SK-N-MC (cell line): ENCODE data around the gene CRAT.

Experiments
- EZH2 ChIP-seq: fragments of 200-600 bp; sonication (generic); IDR thresholded peaks from one replicate; pipeline ENCODE4 v1.6.1; 2017; ENCODE audit warnings: antibody characterized with exemption
- POLR2AphosphoS5 ChIP-seq: IDR thresholded peaks from 2 replicates; pipeline ENCODE4 v1.6.1; 2012; ENCODE audit warnings: mild to moderate bottlenecking, low read depth, low read length, borderline replicate concordance

DNA sequence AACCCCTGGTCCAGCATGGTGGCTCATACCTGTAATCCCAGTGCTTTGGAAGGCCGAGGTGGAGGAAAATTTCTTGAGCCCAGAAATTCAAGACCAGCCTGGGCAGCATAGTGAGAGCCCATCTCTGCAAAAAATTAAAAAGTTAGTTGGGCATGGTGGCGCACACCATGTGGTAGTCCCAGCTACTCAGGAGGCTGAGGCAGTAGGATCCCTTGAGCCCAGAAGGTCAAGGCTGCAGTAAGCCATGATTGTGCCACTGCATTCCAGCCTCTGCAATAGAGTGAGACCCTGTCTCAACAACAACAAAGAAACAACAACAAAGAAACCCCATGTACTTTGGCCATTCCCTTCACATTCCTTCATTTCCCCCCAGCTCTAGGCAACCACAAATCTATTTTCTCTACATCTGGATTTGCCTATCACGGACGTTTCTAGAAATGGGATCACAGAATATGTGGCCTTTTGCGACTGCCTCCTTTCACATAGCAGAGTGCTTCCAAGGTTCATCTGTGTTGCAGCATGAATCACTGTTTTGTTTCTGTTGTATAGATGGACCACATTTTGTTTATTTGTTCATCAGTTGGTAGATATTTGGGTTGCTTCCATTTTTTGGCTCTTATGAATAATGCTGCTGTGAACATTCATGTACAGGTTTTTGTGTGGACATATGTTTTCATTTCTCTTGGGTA, 56.3 kb downstream of the CRAT start:
- TF ChIP-seq POLR2AphosphoS5 (no peak), EZH2 (no peak)
